ENCODE results near the gene THAP3. TPM values are rescaled to one million over a fixed set of nuclear protein-coding genes. Genes with fewer than 3 reads are reported as not detected.
"Not testable (repeated sequence)": the region's sequence is repeated elsewhere in the genome, so short reads cannot be mapped to it uniquely, and the experiment has no call there.

Gene THAP3
- total RNA-seq, 2 donors from 2014 or later, result 13.0 to 22.4 TPM

- H3K4me1 ChIP-seq (ENCODE audit: control insufficient read depth, insufficient read depth, low read length), result no peaks in the 10 kb centered on the region
These were observed 13.1 kb downstream of the THAP3 start for GRCh38 chr1:6637770-6638169.

GRCh38 chr1:6638226-6638625 lies 13.6 kb downstream of the THAP3 start:
- Histone ChIP-seq H3K36me3 (ENCODE audit: control insufficient read depth, insufficient read depth, low read length) (peaks cover 74% of the 10 kb centered on the region), H3K4me1 (ENCODE audit: control insufficient read depth, insufficient read depth, low read length) (no peaks in the 10 kb centered on the region), H3K4me3 (ENCODE audit: low read length) (no peak overlapping the region), H3K27ac (ENCODE audit: low read depth, low read length) (no peak overlapping the region), H3K9ac (ENCODE audit: extremely low read depth, low read length, poor library complexity, severe bottlenecking) (no peak overlapping the region), H3K9me3 (ENCODE audit: control insufficient read depth, low read length) (no peaks in the 10 kb centered on the region), H3K27me3 (ENCODE audit: control insufficient read depth, insufficient read depth, low read length, poor library complexity, severe bottlenecking) (no peaks in the 10 kb centered on the region)
- no peaks in the 10 kb centered on the region for H3K9me3 Mint-ChIP-seq
- no peaks in the 10 kb centered on the region for H3K4me1 Mint-ChIP-seq
- 93 to 94% methylated on average over 16 to 18 of the region's 18 CpGs for WGBS, 2 experiments (ENCODE audit: insufficient coverage in 1 of 2, insufficient read length in 1 of 2)
- no peak for TF ChIP-seq CTCF (conservative IDR thresholded peaks at IDR 0.05)
- no peak for DNase-seq
- no peak overlapping the region for H3K4me3 Mint-ChIP-seq
- H3K27me3 Mint-ChIP-seq (ENCODE audit: insufficient read depth), result no peaks in the 10 kb centered on the region
- H3K36me3 Mint-ChIP-seq (ENCODE audit: low read depth), result peaks cover 81% of the 10 kb centered on the region
- H3K27ac Mint-ChIP-seq, result no peak overlapping the region

More at GRCh38 chr1:6637770-6638169, 13.1 kb downstream of the THAP3 start:
- no peaks in the 10 kb centered on the region for H3K27me3 Mint-ChIP-seq (ENCODE audit: insufficient read depth)
- WGBS, 2 experiments (ENCODE audit: insufficient coverage in 1 of 2, insufficient read length in 1 of 2), result 88 to 95% methylated on average over 4 to 9 of the region's 9 CpGs
- Histone ChIP-seq H3K4me3 (ENCODE audit: low read length) (no peak overlapping the region), H3K9me3 (ENCODE audit: control insufficient read depth, low read length) (no peaks in the 10 kb centered on the region), H3K36me3 (ENCODE audit: control insufficient read depth, insufficient read depth, low read length) (peaks cover 72% of the 10 kb centered on the region), H3K27ac (ENCODE audit: low read depth, low read length) (no peak overlapping the region), H3K9ac (ENCODE audit: extremely low read depth, low read length, poor library complexity, severe bottlenecking) (no peak overlapping the region), H3K27me3 (ENCODE audit: control insufficient read depth, insufficient read depth, low read length, poor library complexity, severe bottlenecking) (no peaks in the 10 kb centered on the region)
- no peak for TF ChIP-seq CTCF (conservative IDR thresholded peaks at IDR 0.05)
- no peaks in the 10 kb centered on the region for H3K4me1 Mint-ChIP-seq
- H3K9me3 Mint-ChIP-seq, result no peaks in the 10 kb centered on the region
- peaks cover 82% of the 10 kb centered on the region for H3K36me3 Mint-ChIP-seq (ENCODE audit: low read depth)
- no peak overlapping the region for H3K4me3 Mint-ChIP-seq
- H3K27ac Mint-ChIP-seq, result no peak overlapping the region
- DNase-seq, result no peak

GRCh38 chr1:6640867-6641266 lies 16.2 kb downstream of the THAP3 start:
- H3K36me3 ChIP-seq (ENCODE audit: control insufficient read depth, insufficient read depth, low read length), result peaks cover 75% of the 10 kb centered on the region
- H3K27ac ChIP-seq (ENCODE audit: low read depth, low read length); H3K4me3 ChIP-seq (ENCODE audit: low read length); H3K27ac Mint-ChIP-seq; H3K4me1 Mint-ChIP-seq; H3K9me3 Mint-ChIP-seq; H3K4me3 Mint-ChIP-seq; H3K27me3 ChIP-seq (ENCODE audit: control insufficient read depth, insufficient read depth, low read length, poor library complexity, severe bottlenecking); H3K9me3 ChIP-seq (ENCODE audit: control insufficient read depth, low read length); H3K27me3 Mint-ChIP-seq (ENCODE audit: insufficient read depth); H3K9ac ChIP-seq (ENCODE audit: extremely low read depth, low read length, poor library complexity, severe bottlenecking); DNase-seq; H3K4me1 ChIP-seq (ENCODE audit: control insufficient read depth, insufficient read depth, low read length): not testable (repeated sequence)
- H3K36me3 Mint-ChIP-seq (ENCODE audit: low read depth), result peaks cover 85% of the 10 kb centered on the region
- WGBS, 2 experiments (ENCODE audit: insufficient coverage in 1 of 2, insufficient read length in 1 of 2), result 92% methylated on average over 3 of the region's 3 CpGs; no CpG with 5 or more reads in 1 of the 2 experiments

GRCh38 chr1:6645018-6645417 lies 20.4 kb downstream of the THAP3 start:
- no peak for TF ChIP-seq CTCF (conservative IDR thresholded peaks at IDR 0.05)
- peaks cover 49% of the 10 kb centered on the region for H3K36me3 ChIP-seq (ENCODE audit: control insufficient read depth, insufficient read depth, low read length)
- H3K9ac ChIP-seq (ENCODE audit: extremely low read depth, low read length, poor library complexity, severe bottlenecking), result no peak overlapping the region
- no peaks in the 10 kb centered on the region for H3K9me3 Mint-ChIP-seq
- no peak overlapping the region for H3K27ac ChIP-seq (ENCODE audit: low read depth, low read length)
- H3K36me3 Mint-ChIP-seq (ENCODE audit: low read depth), result peaks cover 63% of the 10 kb centered on the region
- no peaks in the 10 kb centered on the region for H3K27me3 ChIP-seq (ENCODE audit: control insufficient read depth, insufficient read depth, low read length, poor library complexity, severe bottlenecking)
- DNase-seq, result no peak
- no peak overlapping the region for H3K27ac Mint-ChIP-seq
- no peak overlapping the region for H3K4me3 Mint-ChIP-seq
- 96 to 100% methylated on average over 4 to 7 of the region's 7 CpGs for WGBS, 2 experiments (ENCODE audit: insufficient coverage in 1 of 2, insufficient read length in 1 of 2)
- H3K4me1 Mint-ChIP-seq, result peaks cover 5% of the 10 kb centered on the region
- no peak overlapping the region for H3K4me3 ChIP-seq (ENCODE audit: low read length)
- H3K9me3 ChIP-seq (ENCODE audit: control insufficient read depth, low read length), result no peaks in the 10 kb centered on the region
- no peaks in the 10 kb centered on the region for H3K27me3 Mint-ChIP-seq (ENCODE audit: insufficient read depth)
- H3K4me1 ChIP-seq (ENCODE audit: control insufficient read depth, insufficient read depth, low read length), result no peaks in the 10 kb centered on the region

All from endodermal cell (in vitro differentiated cells).